D721Med (cell line): ENCODE measurements around the gene MUC15.

Experiments
- DNase-seq: peaks from one replicate; pipeline ENCODE4 v3.0.0; 2011; ENCODE audit warnings: low spot score; ENCODE audit not compliant: insufficient read length
- FAIRE-seq: peaks from 2 replicates; lab custom pipeline; 2011; peaks lifted over from hg19 to GRCh38; lab: Jason Lieb, UNC
- CTCF ChIP-seq: IDR thresholded peaks from 2 replicates; pipeline ENCODE4 v1.5.1; 2012; ENCODE audit warnings: mild to moderate bottlenecking, control low read depth; ENCODE audit not compliant: insufficient read depth; ENCODE audit errors: missing control alignments

The MUC15 gene

GRCh38 chr11:26571861-26572654 lies at the start of gene MUC15:
Gene MUC15, minus strand, starts transcription at chr11:26572263. Its CDS starts 5,169 bp downstream, at chr11:26567094.
- FAIRE-seq (no peak), DNase-seq (no peak)
- TF ChIP-seq CTCF, result no peak

GRCh38 chr11:26621132-26621531 lies 49.1 kb upstream of the MUC15 start:
- no peak for TF ChIP-seq CTCF
- DNase-seq (no peak), FAIRE-seq (no peak)

GRCh38 chr11:26620282-26621045 lies 48.4 kb upstream of the MUC15 start:
- no peak for FAIRE-seq
- no peak for DNase-seq
- TF ChIP-seq CTCF, result no peak

- no peak for FAIRE-seq
- DNase-seq, result no peak
- no peak for TF ChIP-seq CTCF
Observed at GRCh38 chr11:26618441-26618840, 46.4 kb upstream of the MUC15 start.

- TF ChIP-seq CTCF, result no peak
- no peak for FAIRE-seq
Observed at GRCh38 chr11:26613759-26614158, 41.7 kb upstream of the MUC15 start.

GRCh38 chr11:26608507-26609146 lies 36.6 kb upstream of the MUC15 start:
- DNase-seq (no peak), FAIRE-seq (no peak)
- no peak for TF ChIP-seq CTCF

More at GRCh38 chr11:26613759-26614158, 41.7 kb upstream of the MUC15 start:
- DNase-seq, result no peak
